HepG2 (cell line): ENCODE data around the gene GPM6B. TPM values are rescaled to one million over a fixed set of nuclear protein-coding genes. Genes with fewer than 3 reads are reported as not detected.

ENCODE experiments used
- polyA plus RNA-seq, 8 experiments: library from polyadenylated mRNA; depleted of rRNA in 3 of 8; stranded (reverse) in 7 of 8; unstranded in 1 of 8; fragments of >200 nt; fragmentation: Illumina TruSeq in 4 of 8; extraction: Trizol in 4 of 8; gene quantifications; 2 replicates each; pipeline versions ENCODE4 v1.2.1 to v1.2.3, GENCODE V29; 2011 to 2016; ENCODE audit warnings: low read depth in 4 of 8, missing spikeins in 1 of 8, mixed read lengths in 1 of 8; ENCODE audit not compliant: insufficient read depth in 1 of 8
- total RNA-seq, 5 experiments: library from RNA; depleted of rRNA; stranded (reverse); fragments of >200 nt; fragmentation: Illumina TruSeq; extraction: Trizol; gene quantifications; 2 replicates each; pipeline ENCODE4 v1.2.3, GENCODE V29; 2016; ENCODE audit warnings: low read depth in 1 of 5

The GPM6B gene
- total and polyA plus RNA-seq, 2 of the 13 experiments (the other 11 are each of a cell fraction or from before 2014, with no cell fraction given) = not detected

Other genes starting within 250 kb of the GPM6B start
- not detected in 2 replicates for gene EGFL6, start 247.5 kb downstream of the GPM6B start, total RNA-seq (2016; rRNA removed; fragmentation: Illumina TruSeq; extraction: Trizol)
- not detected in 2 replicates for gene EGFL6, start 247.5 kb downstream of the GPM6B start, polyA plus RNA-seq (2011; rRNA removed)
- gene TCEANC, start 164.0 kb downstream of the GPM6B start, total RNA-seq (2016; rRNA removed; fragmentation: Illumina TruSeq; extraction: Trizol) = 0.97 and 1.5 TPM in 2 replicates
- gene TCEANC, start 164.0 kb downstream of the GPM6B start, polyA plus RNA-seq (2011; rRNA removed) = 0.51 and 0.61 TPM in 2 replicates
- 23.1 and 31.2 TPM in 2 replicates for gene RAB9A, start 128.0 kb downstream of the GPM6B start, total RNA-seq (2016; rRNA removed; fragmentation: Illumina TruSeq; extraction: Trizol)
- 8.6 and 10.5 TPM in 2 replicates for gene RAB9A, start 128.0 kb downstream of the GPM6B start, polyA plus RNA-seq (2011; rRNA removed)
- 8.1 and 9.2 TPM in 2 replicates for gene TRAPPC2, start 82.5 kb downstream of the GPM6B start, total RNA-seq (2016; rRNA removed; fragmentation: Illumina TruSeq; extraction: Trizol)
- 4.4 and 4.7 TPM in 2 replicates for gene TRAPPC2, start 82.5 kb downstream of the GPM6B start, polyA plus RNA-seq (2011; rRNA removed)
- gene OFD1, start 82.3 kb downstream of the GPM6B start, total RNA-seq (2016; rRNA removed; fragmentation: Illumina TruSeq; extraction: Trizol) = 14.3 and 16.4 TPM in 2 replicates
- gene OFD1, start 82.3 kb downstream of the GPM6B start, polyA plus RNA-seq (2011; rRNA removed) = 14.7 and 14.9 TPM in 2 replicates
- 9.7 and 10.5 TPM in 2 replicates for gene GEMIN8, start 212.8 kb upstream of the GPM6B start, total RNA-seq (2016; rRNA removed; fragmentation: Illumina TruSeq; extraction: Trizol)
- 19.9 and 23.7 TPM in 2 replicates for gene GEMIN8, start 212.8 kb upstream of the GPM6B start, polyA plus RNA-seq (2011; rRNA removed)